ENCODE results near the gene CRAT. TPM values are rescaled to one million over a fixed set of nuclear protein-coding genes. Genes with fewer than 3 reads are reported as not detected.

Gene CRAT
- total RNA-seq, 1 donor from 2014 or later: 29.1 TPM

DNA sequence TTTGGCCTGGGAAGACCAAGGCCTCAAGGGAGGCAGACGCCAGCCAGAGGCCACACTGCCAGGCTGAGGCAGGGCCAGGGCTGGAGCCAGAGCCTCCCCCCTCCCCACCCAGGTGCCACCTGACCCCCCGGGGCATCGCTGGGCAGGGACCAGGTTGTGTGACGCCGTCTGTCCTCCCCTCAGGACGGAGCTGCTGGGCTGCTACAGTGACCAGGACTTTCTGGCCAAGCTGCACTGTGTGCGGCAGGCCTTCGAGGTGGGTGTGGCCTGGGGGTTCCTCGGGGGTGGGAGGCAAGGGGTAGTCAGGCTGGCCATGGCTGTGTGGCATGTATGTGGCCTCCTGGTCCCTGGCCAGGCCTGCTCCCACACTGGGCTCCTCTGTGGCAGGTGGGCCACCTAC lies 47.5 kb downstream of the CRAT start:
- DNase-seq (ENCODE audit: low read depth): no peak
- TF ChIP-seq, protein P1, sequence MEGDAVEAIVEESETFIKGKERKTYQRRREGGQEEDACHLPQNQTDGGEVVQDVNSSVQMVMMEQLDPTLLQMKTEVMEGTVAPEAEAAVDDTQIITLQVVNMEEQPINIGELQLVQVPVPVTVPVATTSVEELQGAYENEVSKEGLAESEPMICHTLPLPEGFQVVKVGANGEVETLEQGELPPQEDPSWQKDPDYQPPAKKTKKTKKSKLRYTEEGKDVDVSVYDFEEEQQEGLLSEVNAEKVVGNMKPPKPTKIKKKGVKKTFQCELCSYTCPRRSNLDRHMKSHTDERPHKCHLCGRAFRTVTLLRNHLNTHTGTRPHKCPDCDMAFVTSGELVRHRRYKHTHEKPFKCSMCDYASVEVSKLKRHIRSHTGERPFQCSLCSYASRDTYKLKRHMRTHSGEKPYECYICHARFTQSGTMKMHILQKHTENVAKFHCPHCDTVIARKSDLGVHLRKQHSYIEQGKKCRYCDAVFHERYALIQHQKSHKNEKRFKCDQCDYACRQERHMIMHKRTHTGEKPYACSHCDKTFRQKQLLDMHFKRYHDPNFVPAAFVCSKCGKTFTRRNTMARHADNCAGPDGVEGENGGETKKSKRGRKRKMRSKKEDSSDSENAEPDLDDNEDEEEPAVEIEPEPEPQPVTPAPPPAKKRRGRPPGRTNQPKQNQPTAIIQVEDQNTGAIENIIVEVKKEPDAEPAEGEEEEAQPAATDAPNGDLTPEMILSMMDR (IDR thresholded peaks at IDR 0.05; ENCODE audit: insufficient read depth, low read length, poor library complexity, severe bottlenecking): no peak
- no peak overlapping the region for H3K4me3 ChIP-seq (ENCODE audit: low read depth, low read length)
- no peaks in the 10 kb centered on the region for H3K27me3 ChIP-seq (ENCODE audit: control insufficient read depth, insufficient read depth, low read length)
- H3K36me3 ChIP-seq (ENCODE audit: control insufficient read depth, insufficient read depth, low read length): peaks cover 1% of the 10 kb centered on the region

DNA sequence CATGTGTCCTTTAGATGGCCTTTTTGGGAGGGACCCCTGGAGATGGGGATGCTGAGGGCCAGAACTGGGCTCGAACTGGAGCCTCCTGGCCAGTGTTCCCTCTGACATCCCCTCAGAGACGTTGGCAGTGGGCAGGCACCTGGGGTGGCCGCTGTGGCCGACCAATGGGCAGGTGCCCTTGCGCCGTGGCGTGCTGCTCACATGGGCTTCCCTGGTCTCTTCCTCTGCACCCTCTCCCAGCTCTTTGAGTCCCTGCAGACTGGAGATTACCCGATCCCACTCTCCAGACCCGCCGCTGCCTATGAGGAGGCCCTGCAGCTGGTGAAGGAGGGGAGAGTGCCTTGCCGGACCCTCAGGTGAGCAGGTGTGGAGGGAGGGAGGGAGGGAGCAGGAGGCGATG lies 49.6 kb downstream of the CRAT start:
- no peak for DNase-seq (ENCODE audit: low read depth)
- H3K4me3 ChIP-seq (ENCODE audit: low read depth, low read length): no peak overlapping the region
- H3K27me3 ChIP-seq (ENCODE audit: control insufficient read depth, insufficient read depth, low read length): no peaks in the 10 kb centered on the region
- H3K36me3 ChIP-seq (ENCODE audit: control insufficient read depth, insufficient read depth, low read length): no peaks in the 10 kb centered on the region
- TF ChIP-seq, protein P1 (IDR thresholded peaks at IDR 0.05; ENCODE audit: insufficient read depth, low read length, poor library complexity, severe bottlenecking): no peak

DNA sequence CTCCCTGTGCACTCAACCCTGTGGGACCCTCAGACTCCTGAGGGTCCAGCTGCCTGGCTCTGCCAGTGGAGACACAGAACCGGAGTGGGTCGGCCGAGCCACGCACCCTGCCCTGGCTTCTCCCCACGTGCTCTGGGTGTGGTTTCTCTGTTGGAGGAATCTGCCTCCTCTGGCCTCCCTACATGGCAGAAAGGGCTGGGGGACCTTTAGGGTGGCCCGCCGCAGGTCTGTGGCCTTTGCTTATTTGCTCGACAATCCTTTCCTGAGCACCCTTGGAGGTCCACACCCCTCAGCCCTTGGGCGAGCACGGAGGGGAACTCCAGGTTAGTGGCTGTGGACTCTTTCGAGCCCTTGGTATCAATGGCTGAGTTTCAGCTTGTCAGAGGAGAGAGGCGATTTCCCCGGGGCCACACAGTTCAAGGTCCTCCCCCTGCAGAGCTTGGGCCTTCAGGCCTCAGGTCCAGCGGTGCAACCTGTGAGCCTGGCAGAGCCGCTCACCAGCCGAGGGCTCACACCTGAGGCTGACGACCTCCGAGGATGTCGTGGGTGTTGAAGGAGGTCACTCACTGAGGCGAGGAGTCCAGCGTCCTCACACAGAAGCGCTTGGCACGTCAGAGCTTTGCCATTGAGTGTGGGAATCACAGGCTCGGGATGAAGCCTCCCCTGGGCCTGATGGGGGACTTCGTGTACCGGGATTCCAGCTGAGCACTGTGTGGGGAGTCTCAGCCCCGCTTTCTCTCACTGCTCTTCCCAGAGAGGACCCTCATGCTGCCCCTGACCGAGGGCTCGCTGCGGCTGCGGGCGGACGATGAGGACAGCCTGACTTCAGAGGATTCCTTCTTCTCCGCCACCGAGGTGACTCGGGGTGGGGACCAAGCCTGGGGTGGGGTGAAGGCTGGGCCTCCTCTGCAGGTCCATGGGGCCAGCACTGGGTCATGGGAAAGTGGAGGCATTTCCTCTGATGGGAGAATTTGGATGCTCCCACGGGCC lies 50.5 kb downstream of the CRAT start:
- TF ChIP-seq, protein P1 (IDR thresholded peaks at IDR 0.05; ENCODE audit: insufficient read depth, low read length, poor library complexity, severe bottlenecking): no peak
- no peak for DNase-seq (ENCODE audit: low read depth)
- Histone ChIP-seq H3K4me3 (ENCODE audit: low read depth, low read length) (no peak overlapping the region), H3K36me3 (ENCODE audit: control insufficient read depth, insufficient read depth, low read length) (no peaks in the 10 kb centered on the region), H3K27me3 (ENCODE audit: control insufficient read depth, insufficient read depth, low read length) (no peaks in the 10 kb centered on the region)

DNA sequence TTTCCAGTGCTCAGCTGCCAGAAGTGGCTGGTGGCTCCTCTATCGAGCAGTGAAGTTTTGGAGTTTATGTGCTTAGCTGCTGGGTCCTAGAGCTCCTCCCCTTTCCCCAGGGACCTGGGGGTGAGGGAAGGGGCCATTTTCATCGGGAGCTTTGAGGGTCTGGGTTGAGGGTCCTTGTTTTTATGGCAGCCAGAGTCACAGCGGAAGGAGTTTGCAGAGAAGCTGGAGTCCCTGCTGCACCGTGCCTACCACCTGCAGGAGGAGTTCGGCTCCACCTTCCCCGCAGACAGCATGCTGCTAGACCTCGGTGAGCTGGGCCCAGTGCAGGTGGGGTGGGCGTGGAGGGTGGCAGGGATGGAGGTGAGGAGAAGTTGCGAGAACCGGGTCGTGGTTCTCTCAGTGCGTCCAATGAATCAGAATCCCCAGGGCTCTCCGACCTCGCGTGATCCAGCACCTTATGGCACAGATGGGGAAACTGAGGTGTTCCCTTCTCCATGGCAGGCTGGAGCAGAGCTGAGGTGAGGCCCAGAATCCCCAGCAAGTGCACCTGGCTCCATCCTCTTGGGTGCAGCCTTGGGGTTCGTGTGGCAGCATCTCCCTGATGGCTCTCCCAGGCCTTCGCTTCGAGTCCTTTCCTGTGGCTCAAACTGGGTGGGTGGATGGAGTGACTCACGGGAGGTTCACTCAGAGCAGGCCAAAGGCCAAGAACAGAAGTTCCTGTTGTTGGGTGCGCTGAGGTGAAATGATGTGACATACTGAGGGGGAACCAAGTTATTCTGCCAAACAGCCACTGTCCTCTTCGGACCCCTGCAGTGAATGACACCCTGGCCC lies 51.4 kb downstream of the CRAT start:
- no peaks in the 10 kb centered on the region for H3K27me3 ChIP-seq (ENCODE audit: control insufficient read depth, insufficient read depth, low read length)
- DNase-seq (ENCODE audit: low read depth): no peak

DNA sequence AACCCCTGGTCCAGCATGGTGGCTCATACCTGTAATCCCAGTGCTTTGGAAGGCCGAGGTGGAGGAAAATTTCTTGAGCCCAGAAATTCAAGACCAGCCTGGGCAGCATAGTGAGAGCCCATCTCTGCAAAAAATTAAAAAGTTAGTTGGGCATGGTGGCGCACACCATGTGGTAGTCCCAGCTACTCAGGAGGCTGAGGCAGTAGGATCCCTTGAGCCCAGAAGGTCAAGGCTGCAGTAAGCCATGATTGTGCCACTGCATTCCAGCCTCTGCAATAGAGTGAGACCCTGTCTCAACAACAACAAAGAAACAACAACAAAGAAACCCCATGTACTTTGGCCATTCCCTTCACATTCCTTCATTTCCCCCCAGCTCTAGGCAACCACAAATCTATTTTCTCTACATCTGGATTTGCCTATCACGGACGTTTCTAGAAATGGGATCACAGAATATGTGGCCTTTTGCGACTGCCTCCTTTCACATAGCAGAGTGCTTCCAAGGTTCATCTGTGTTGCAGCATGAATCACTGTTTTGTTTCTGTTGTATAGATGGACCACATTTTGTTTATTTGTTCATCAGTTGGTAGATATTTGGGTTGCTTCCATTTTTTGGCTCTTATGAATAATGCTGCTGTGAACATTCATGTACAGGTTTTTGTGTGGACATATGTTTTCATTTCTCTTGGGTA lies 56.3 kb downstream of the CRAT start:
- Histone ChIP-seq H3K27me3 (ENCODE audit: control insufficient read depth, insufficient read depth, low read length) (no peaks in the 10 kb centered on the region), H3K36me3 (ENCODE audit: control insufficient read depth, insufficient read depth, low read length) (peaks cover 1% of the 10 kb centered on the region), H3K4me3 (ENCODE audit: low read depth, low read length) (no peak overlapping the region)
- DNase-seq (ENCODE audit: low read depth): no peak
- TF ChIP-seq, protein P1 (IDR thresholded peaks at IDR 0.05; ENCODE audit: insufficient read depth, low read length, poor library complexity, severe bottlenecking): no peak

More for the DNA sequence above, 51.4 kb downstream of the CRAT start:
- TF ChIP-seq, protein P1 (IDR thresholded peaks at IDR 0.05; ENCODE audit: insufficient read depth, low read length, poor library complexity, severe bottlenecking): no peak
- Histone ChIP-seq H3K4me3 (ENCODE audit: low read depth, low read length) (no peak overlapping the region), H3K36me3 (ENCODE audit: control insufficient read depth, insufficient read depth, low read length) (no peaks in the 10 kb centered on the region)
